ENCODE measurements around the gene RNF130. TPM values are rescaled to one million over a fixed set of nuclear protein-coding genes. Genes with fewer than 3 reads are reported as not detected.
"Not testable (repeated sequence)": the region's sequence is repeated elsewhere in the genome, so short reads cannot be mapped to it uniquely, and the experiment has no call there.

RNF130 gene
- total and polyA plus RNA-seq, 4 donors = 71.7 to 95.8 (median 77.1) TPM

DNA sequence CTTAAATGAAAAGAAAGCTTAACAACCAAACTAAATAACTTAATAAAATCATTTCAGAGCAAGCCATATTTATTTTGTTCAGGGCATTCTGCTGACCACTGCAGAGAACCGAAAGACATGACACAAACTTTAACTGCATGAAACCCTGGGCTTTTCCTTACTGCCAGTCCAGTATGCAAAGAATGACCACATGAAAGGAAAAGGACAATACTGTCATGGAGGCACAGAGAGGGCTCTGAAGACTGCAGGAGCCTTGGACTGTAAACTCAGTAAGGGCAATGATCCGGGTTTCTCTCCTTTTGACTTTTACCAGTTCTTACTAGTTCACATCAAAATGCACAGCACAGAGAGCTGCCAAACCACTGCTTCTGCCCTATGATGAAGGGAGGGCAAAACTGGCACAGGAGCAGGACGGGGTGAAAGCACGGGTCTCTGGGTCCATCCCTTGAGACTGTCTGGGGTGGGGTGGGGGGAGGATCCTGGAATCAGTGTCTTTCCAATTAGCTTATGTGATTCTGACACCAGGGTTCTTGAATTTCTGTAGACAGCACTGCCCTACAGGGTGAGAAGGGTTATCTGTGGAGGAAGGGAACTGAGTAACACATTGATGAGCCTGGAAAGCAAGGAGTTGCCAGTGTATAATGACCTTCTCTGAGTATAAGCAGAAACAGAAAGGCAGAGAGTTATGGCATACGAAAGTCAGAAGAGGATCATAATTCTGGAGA lies 44.7 kb downstream of the RNF130 start:
- no peak for ATAC-seq (ENCODE audit: low FRiP score)
- 45 to 61% methylated on average over 5 of the region's 5 CpGs for WGBS, 2 donors
- Histone ChIP-seq H3K27ac (ENCODE audit: low read depth in 1 of 2, low read length in 2 of 2) (no peak overlapping the region), H3K4me1 (ENCODE audit: control insufficient read depth in 1 of 2, insufficient read depth in 2 of 2, low read length in 2 of 2) (no peaks in the 10 kb centered on the region), H3K36me3 (ENCODE audit: control insufficient read depth in 1 of 2, insufficient read depth in 2 of 2, low read length in 1 of 2) (peaks cover 0 to under 1% of the 10 kb centered on the region in 2 donors), H3K27me3 (ENCODE audit: control insufficient read depth in 1 of 2, insufficient read depth in 2 of 2, low read length in 1 of 2) (no peaks in the 10 kb centered on the region), H3K4me3 (ENCODE audit: low read length in 2 of 2) (no peak overlapping the region), H3K9me3 (ENCODE audit: control insufficient read depth, low read length) (no peaks in the 10 kb centered on the region)
- DNase-seq = no peak
- intact Hi-C loops (cut with DNase I) = no loop called here

- no peaks in the 10 kb centered on the region for H3K27me3 ChIP-seq (ENCODE audit: control insufficient read depth in 1 of 2, insufficient read depth in 2 of 2, low read length in 1 of 2)
- 42 to 43% methylated on average over 4 of the region's 4 CpGs for WGBS, 2 donors
- no peak for DNase-seq
- no peaks in the 10 kb centered on the region for H3K9me3 ChIP-seq (ENCODE audit: control insufficient read depth, low read length)
- ATAC-seq (ENCODE audit: low FRiP score) = no peak
- H3K27ac ChIP-seq (ENCODE audit: low read depth in 1 of 2, low read length in 2 of 2) = no peak overlapping the region
- no peaks in the 10 kb centered on the region for H3K4me1 ChIP-seq (ENCODE audit: control insufficient read depth in 1 of 2, insufficient read depth in 2 of 2, low read length in 2 of 2)
- no peak overlapping the region for H3K4me3 ChIP-seq (ENCODE audit: low read length in 2 of 2)
- H3K36me3 ChIP-seq (ENCODE audit: control insufficient read depth in 1 of 2, insufficient read depth in 2 of 2, low read length in 1 of 2) = peaks cover 0 to 3% of the 10 kb centered on the region in 2 donors
- intact Hi-C loops (cut with DNase I) = no loop called here
Measured at GRCh38 chr5:180026320-180026719, 45.2 kb downstream of the RNF130 start.

DNA sequence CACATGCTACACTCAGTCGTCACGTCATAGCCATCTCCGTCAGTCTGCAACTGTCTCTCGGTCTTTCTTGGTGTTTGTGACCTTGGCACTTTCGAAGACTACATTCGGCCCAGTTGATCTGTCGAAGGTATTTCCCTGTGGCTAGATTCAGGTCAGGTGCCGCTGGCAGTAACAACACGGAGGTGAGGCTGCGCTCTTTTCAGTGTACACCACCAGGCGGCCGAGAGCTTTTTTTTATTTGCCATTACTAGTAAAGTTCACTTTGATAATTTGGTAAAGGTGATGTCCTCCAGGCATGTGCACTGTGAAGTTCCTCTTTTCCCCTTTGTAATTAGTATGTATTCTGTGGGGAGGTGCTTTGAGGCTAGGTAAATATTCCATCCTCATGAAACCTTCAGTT lies 49.7 kb downstream of the RNF130 start:
- no peak overlapping the region for H3K27ac ChIP-seq (ENCODE audit: low read depth in 1 of 2, low read length in 2 of 2)
- DNase-seq = no peak
- intact Hi-C loops (cut with DNase I) = no loop called here
- 95% methylated on average over 12 of the region's 12 CpGs for WGBS, 2 donors
- no peaks in the 10 kb centered on the region for H3K4me1 ChIP-seq (ENCODE audit: control insufficient read depth in 1 of 2, insufficient read depth in 2 of 2, low read length in 2 of 2)
- no peaks in the 10 kb centered on the region for H3K27me3 ChIP-seq (ENCODE audit: control insufficient read depth in 1 of 2, insufficient read depth in 2 of 2, low read length in 1 of 2)
- no peak for ATAC-seq (ENCODE audit: low FRiP score)
- H3K4me3 ChIP-seq (ENCODE audit: low read length in 2 of 2) = no peak overlapping the region
- H3K9me3 ChIP-seq (ENCODE audit: control insufficient read depth, low read length) = no peaks in the 10 kb centered on the region
- H3K36me3 ChIP-seq (ENCODE audit: control insufficient read depth in 1 of 2, insufficient read depth in 2 of 2, low read length in 1 of 2) = peaks cover 3% of the 10 kb centered on the region in 2 donors

DNA sequence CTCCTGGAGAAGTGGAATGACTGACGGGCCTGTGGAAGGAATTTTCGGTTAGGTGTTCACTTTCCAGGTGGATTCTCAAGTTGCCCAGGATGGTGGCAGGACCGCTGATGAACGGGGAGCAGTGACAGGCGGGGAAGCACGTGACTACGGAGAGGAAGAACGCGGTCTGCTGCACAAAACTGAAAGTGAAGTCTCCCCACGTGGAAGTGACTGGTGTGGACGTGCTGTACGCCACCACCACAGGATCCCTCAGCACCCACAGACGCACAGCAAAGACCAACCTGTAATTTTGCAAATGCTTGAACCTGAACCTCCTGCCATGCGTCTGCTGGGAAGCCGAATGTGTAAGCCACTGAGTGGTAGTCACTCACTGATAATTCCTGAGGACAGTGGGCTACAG lies 51.4 kb downstream of the RNF130 start:
- Histone ChIP-seq H3K36me3 (ENCODE audit: control insufficient read depth in 1 of 2, insufficient read depth in 2 of 2, low read length in 1 of 2) (peaks cover 3% of the 10 kb centered on the region in 2 donors), H3K4me3 (ENCODE audit: low read length in 2 of 2) (no peak overlapping the region), H3K27ac (ENCODE audit: low read depth in 1 of 2, low read length in 2 of 2) (no peak overlapping the region), H3K4me1 (ENCODE audit: control insufficient read depth in 1 of 2, insufficient read depth in 2 of 2, low read length in 2 of 2) (no peaks in the 10 kb centered on the region), H3K9me3 (ENCODE audit: control insufficient read depth, low read length) (no peaks in the 10 kb centered on the region), H3K27me3 (ENCODE audit: control insufficient read depth in 1 of 2, insufficient read depth in 2 of 2, low read length in 1 of 2) (no peaks in the 10 kb centered on the region)
- DNase-seq = no peak
- ATAC-seq (ENCODE audit: low FRiP score) = no peak
- intact Hi-C loops (cut with DNase I) = no loop called here
- 95 to 97% methylated on average over 14 to 15 of the region's 15 CpGs for WGBS, 2 donors

GRCh38 chr5:180018347-180019060 lies 53.1 kb downstream of the RNF130 start:
- WGBS, 2 donors = 92 to 94% methylated on average over 5 of the region's 5 CpGs
- intact Hi-C loops (cut with DNase I) = no loop called here
- peaks cover 0 to 1% of the 10 kb centered on the region in 2 donors for H3K4me1 ChIP-seq (ENCODE audit: control insufficient read depth in 1 of 2, insufficient read depth in 2 of 2, low read length in 2 of 2)
- DNase-seq = no peak
- H3K9me3 ChIP-seq (ENCODE audit: control insufficient read depth, low read length) = no peaks in the 10 kb centered on the region
- H3K4me3 ChIP-seq (ENCODE audit: low read length in 2 of 2) = no peak overlapping the region
- no peaks in the 10 kb centered on the region for H3K27me3 ChIP-seq (ENCODE audit: control insufficient read depth in 1 of 2, insufficient read depth in 2 of 2, low read length in 1 of 2)
- no peak overlapping the region for H3K27ac ChIP-seq (ENCODE audit: low read depth in 1 of 2, low read length in 2 of 2)
- no peak for ATAC-seq (ENCODE audit: low FRiP score)
- peaks cover 3% of the 10 kb centered on the region in 2 donors for H3K36me3 ChIP-seq (ENCODE audit: control insufficient read depth in 1 of 2, insufficient read depth in 2 of 2, low read length in 1 of 2)

- H3K4me3 ChIP-seq (ENCODE audit: low read length in 2 of 2); H3K27me3 ChIP-seq (ENCODE audit: control insufficient read depth in 1 of 2, insufficient read depth in 2 of 2, low read length in 1 of 2); intact Hi-C loops (cut with DNase I); H3K4me1 ChIP-seq (ENCODE audit: control insufficient read depth in 1 of 2, insufficient read depth in 2 of 2, low read length in 2 of 2); ATAC-seq (ENCODE audit: low FRiP score); H3K9me3 ChIP-seq (ENCODE audit: control insufficient read depth, low read length); H3K36me3 ChIP-seq (ENCODE audit: control insufficient read depth in 1 of 2, insufficient read depth in 2 of 2, low read length in 1 of 2); H3K27ac ChIP-seq (ENCODE audit: low read depth in 1 of 2, low read length in 2 of 2); DNase-seq: not testable (repeated sequence)
- 94 to 98% methylated on average over 1 of the region's 1 CpG for WGBS, 2 donors
Measured at GRCh38 chr5:180015523-180015922, 56.0 kb downstream of the RNF130 start.

- Histone ChIP-seq H3K4me1 (ENCODE audit: control insufficient read depth in 1 of 2, insufficient read depth in 2 of 2, low read length in 2 of 2) (peaks cover 0 to 1% of the 10 kb centered on the region in 2 donors), H3K36me3 (ENCODE audit: control insufficient read depth in 1 of 2, insufficient read depth in 2 of 2, low read length in 1 of 2) (peaks cover 0 to 6% of the 10 kb centered on the region in 2 donors), H3K27ac (ENCODE audit: low read depth in 1 of 2, low read length in 2 of 2) (no peak overlapping the region), H3K27me3 (ENCODE audit: control insufficient read depth in 1 of 2, insufficient read depth in 2 of 2, low read length in 1 of 2) (no peaks in the 10 kb centered on the region), H3K9me3 (ENCODE audit: control insufficient read depth, low read length) (no peaks in the 10 kb centered on the region), H3K4me3 (ENCODE audit: low read length in 2 of 2) (no peak overlapping the region)
- 4 to 13% methylated on average over 1 of the region's 1 CpG for WGBS, 2 donors
- ATAC-seq (ENCODE audit: low FRiP score) = no peak
- intact Hi-C loops (cut with DNase I) = no loop called here
- DNase-seq = no peak
Measured at GRCh38 chr5:180013678-180014077, 57.9 kb downstream of the RNF130 start.

GRCh38 chr5:180012316-180012715 lies 59.2 kb downstream of the RNF130 start:
- ATAC-seq (ENCODE audit: low FRiP score) = no peak
- intact Hi-C loops (cut with DNase I) = no loop called here
- DNase-seq = no peak
- Histone ChIP-seq H3K36me3 (ENCODE audit: control insufficient read depth in 1 of 2, insufficient read depth in 2 of 2, low read length in 1 of 2) (peaks cover 0 to 6% of the 10 kb centered on the region in 2 donors), H3K27ac (ENCODE audit: low read depth in 1 of 2, low read length in 2 of 2) (no peak overlapping the region), H3K9me3 (ENCODE audit: control insufficient read depth, low read length) (no peaks in the 10 kb centered on the region), H3K4me1 (ENCODE audit: control insufficient read depth in 1 of 2, insufficient read depth in 2 of 2, low read length in 2 of 2) (peaks cover 0 to 1% of the 10 kb centered on the region in 2 donors), H3K27me3 (ENCODE audit: control insufficient read depth in 1 of 2, insufficient read depth in 2 of 2, low read length in 1 of 2) (no peaks in the 10 kb centered on the region), H3K4me3 (ENCODE audit: low read length in 2 of 2) (no peak overlapping the region)
- WGBS, 2 donors = 31 to 32% methylated on average over 2 of the region's 2 CpGs

- H3K27ac ChIP-seq (ENCODE audit: low read depth in 1 of 2, low read length in 2 of 2) = no peak overlapping the region
- 96 to 98% methylated on average over 3 of the region's 3 CpGs for WGBS, 2 donors
- H3K27me3 ChIP-seq (ENCODE audit: control insufficient read depth in 1 of 2, insufficient read depth in 2 of 2, low read length in 1 of 2) = no peaks in the 10 kb centered on the region
- H3K9me3 ChIP-seq (ENCODE audit: control insufficient read depth, low read length) = no peaks in the 10 kb centered on the region
- intact Hi-C loops (cut with DNase I) = no loop called here
- H3K36me3 ChIP-seq (ENCODE audit: control insufficient read depth in 1 of 2, insufficient read depth in 2 of 2, low read length in 1 of 2) = peaks cover 0 to 3% of the 10 kb centered on the region in 2 donors
- H3K4me1 ChIP-seq (ENCODE audit: control insufficient read depth in 1 of 2, insufficient read depth in 2 of 2, low read length in 2 of 2) = peaks cover 0 to 1% of the 10 kb centered on the region in 2 donors
- ATAC-seq (ENCODE audit: low FRiP score) (no peak), DNase-seq (no peak)
- no peak overlapping the region for H3K4me3 ChIP-seq (ENCODE audit: low read length in 2 of 2)
Measured at GRCh38 chr5:180010636-180011035, 60.9 kb downstream of the RNF130 start.
